ENCODE results near the gene KATNAL1.
A peak's percentile ranks its signal among the peaks of the same experiment; 100 is the strongest.

KATNAL1 gene
- total RNA-seq, result 12.1 to 15.8 reads per million in 2 donors

DNA sequence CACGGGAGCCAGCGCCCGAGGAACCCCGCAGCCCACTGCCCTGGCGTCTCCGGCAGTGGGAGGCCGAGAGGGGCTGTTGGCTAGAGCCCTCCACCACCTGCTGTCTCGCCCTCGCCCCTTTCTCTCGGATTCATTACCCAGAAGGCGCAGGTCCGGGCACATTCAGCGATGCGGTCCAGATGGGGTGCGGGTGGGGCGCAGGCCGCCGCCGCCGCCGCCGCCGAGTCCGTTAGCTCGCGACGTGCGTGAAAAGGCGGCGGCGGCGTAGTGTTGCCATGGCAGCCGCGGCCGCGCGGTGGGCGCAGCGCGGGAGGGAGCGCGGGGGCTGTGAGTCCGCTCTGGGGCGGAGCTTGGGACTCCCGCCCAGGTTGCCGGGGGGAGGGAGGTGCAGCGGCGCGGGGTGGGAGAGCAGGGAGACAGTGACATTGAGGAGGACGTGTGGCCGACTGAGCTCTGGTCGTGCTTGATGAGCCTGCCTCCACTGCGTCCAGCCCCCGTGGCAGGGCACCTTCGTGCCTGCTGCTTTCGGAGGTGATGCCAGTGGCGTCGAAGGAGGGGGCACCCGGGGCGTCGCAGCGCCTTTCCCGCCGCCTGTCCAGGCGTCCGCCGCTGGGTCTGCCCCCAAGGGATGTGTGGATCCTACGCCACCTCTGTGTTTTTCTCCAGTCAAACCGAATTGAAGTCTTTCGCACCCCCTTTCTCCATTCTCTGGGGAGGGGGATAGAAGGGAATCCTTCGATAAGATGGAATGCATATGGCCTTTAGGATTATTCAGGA lies at the start of gene KATNAL1:
KATNAL1 (minus strand) TSS at position 358 of the 777 bp plus-strand sequence. CDS start 23,774 bp downstream, outside the sequence.
- DNase-seq, result peak; percentile 69

DNA sequence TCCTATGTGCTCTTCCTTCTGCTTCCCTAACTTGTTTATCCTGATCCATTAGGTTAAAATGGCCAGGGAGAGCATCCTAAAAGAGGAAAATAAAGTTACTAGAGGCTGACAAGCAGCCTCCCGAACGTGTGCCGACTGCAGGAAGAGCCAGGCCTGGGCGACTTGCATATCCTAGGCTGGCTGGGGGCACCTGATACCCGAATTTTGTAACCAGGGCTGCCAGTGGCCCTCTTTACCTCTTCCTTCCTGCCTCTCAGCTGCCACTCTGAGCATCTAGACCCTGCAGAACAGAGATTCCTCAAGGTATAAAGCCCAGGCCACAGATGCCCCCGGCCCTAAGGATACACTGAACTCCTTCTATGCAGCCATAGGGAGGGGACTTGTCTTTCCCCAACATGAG lies 48.5 kb upstream of the KATNAL1 start:
- no peak for DNase-seq

DNA sequence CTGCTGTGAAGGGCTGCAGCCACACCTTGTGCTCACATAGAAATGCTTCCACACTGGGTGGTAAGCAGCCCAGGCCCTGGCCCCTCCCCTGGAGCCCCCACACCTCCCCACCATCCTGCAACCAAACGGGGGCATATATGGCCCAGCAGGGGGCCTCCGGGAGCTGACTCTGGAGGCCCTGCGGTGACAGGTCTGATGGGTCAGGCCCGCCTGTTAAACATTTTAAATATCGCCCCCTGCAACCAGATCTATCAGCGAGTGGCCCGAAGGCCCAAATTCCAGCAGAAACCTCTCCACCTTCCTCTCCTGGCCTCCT lies 48.0 kb upstream of the KATNAL1 start:
- DNase-seq, result no peak

DNA sequence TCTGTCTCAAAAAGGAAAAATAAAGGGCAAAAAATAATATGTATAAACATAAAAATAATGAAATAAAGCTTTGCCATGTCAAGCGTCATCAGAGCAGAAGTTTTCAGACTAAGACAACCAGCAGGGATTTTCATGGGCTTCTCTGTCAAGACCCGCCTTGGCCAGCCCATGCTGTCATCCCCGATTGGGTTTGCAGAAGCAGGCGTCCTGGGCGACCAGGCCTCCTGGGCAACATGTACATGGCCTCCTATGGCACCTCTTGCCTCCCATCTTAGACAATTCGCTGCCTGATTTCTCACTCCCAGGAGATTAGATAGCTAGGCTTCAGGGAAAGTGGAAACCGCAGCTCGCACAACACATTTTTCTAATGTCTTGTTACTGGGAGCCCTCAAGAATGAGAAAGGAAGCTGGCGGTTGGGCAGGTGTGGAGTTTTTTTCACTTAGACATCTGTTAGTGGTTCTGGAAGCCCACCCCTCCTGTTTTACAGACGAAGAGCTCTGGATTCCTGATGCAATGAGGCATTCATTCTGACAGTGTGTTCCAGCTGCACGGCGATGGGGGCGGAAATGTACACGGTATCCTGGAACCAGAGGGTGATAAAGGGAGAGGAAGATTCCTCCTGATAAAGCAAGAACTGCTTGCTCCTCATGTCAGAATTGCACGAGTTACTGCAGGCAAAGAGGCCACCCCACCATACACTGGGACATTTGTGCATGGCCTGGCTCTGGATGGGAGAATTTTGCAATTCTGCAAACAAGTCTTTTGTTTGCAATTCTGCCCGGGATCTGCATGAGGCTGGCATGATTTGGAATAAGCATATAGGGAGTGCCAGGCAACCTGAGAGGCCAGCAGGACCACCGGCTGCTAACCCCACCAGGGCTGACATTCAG lies 47.4 kb upstream of the KATNAL1 start:
- no peak for DNase-seq

DNA sequence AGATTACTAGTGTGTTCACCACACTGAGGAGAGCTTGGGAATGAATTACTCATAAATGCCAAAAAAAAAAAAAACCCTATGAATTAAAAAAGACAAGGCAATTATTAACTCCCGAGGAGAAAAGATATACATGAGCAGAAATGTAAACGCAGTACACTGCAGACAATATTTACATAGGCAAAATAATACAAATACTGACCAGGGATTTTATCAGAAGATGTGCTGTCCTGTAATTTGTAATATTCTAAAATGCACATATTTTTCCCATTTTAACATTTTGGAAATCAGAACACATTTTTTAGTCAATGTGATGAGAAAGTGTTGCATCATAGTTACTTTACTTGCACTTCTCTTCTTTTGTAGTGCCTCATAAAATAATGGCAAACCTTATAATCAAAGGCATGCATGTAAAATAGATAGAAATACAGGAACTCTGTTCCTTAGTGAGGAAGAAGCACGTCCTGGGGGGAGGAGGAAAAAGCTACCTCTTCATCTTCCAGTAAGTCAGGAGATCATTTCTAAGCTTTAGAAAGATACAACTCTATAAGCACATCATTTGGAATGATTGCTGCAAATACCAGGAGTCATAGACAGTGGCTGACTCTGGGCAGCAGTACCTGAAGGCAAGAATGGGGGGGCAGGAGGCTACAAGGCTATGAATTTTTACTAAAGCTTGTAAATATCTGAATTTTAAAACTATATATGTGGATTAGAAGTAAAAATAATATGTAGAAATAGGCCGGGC lies 46.3 kb upstream of the KATNAL1 start:
- DNase-seq, result no peak

DNA sequence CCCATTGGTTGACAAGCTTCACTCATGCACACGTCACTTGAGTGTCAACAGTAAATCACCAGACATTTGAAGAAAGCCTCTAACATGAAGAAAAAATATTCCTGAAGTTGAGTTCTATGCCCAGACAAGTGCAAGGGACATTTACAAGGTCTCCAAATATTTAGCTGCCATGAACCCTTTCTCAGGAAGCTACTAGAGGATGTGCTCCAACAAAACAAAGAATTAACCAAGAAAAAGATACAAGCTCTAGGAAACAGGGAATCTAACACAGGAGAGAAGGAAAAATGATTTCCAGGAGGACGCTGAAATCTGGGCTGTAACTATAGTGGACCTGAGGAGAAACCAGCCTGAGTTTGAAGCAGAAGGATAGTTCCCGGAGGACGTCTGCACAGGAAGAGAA lies 45.7 kb upstream of the KATNAL1 start:
- no peak for DNase-seq

DNA sequence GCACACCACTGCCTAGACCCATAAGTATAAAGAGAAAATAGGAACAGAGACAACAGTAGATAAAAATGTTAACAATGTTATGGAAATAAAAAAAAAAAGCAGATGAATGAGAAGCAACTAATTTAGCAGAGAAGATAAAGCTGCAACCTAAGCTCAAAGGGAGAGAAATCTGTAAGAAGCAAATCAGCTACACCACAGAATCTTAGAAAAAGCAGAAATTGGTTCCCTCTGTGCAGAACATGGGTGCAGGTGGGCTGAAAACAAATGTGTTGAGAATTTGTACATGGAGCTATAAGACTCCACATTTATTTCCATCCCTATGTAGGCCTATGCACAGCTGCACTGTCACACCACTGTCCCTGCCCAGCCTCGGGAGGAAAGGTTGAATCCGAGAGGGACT lies 44.8 kb upstream of the KATNAL1 start:
- no peak for DNase-seq

DNA sequence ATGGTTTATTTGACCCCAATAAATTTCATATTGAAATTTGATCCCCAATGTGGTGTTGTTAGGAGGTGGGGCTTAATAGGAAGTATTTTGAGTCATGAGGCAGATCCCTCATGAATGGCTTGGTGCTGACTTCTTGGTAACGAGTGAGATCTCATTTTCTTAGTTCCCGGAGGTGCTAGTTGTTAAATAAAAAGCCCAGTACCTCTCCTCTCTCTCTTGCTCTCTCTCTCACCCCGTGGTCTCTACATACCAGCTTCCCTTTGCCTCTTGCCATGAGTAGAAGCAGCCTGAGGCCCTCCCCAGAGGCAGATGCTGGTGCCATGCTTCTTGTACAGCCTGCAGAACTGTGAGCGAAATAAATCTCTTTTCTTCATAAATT lies 39.4 kb upstream of the KATNAL1 start:
- no peak for DNase-seq

DNA sequence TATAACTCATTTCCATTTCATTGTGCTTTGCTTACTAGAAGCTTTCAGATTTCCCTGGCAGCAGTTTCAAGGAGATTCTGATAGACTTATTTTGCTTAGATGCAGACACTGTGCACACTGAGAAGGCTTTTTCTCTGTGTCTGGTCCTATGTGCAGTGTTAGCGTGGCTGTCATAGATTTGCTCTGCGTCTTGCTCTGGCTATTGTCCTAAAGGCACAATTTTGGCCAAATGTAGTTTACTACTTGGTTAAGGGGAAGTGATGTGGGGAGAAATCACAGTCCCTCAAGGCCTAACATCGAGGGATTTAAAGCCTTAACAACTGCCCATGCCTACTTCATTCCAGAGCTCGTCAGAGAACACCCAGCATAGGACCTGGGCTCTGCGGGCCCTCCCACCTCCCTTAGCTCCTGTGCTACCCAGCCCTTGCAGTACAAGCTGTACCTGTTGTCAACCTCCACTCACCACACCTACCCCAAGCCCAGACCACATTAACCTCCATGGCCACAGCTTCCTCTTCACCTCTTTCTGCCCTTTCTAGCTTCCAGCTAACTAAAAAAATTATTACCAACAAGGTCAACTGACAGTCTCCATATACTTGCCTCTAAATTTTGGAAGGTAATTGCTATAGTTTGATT lies 38.9 kb upstream of the KATNAL1 start:
- DNase-seq, result peak; percentile 48

DNA sequence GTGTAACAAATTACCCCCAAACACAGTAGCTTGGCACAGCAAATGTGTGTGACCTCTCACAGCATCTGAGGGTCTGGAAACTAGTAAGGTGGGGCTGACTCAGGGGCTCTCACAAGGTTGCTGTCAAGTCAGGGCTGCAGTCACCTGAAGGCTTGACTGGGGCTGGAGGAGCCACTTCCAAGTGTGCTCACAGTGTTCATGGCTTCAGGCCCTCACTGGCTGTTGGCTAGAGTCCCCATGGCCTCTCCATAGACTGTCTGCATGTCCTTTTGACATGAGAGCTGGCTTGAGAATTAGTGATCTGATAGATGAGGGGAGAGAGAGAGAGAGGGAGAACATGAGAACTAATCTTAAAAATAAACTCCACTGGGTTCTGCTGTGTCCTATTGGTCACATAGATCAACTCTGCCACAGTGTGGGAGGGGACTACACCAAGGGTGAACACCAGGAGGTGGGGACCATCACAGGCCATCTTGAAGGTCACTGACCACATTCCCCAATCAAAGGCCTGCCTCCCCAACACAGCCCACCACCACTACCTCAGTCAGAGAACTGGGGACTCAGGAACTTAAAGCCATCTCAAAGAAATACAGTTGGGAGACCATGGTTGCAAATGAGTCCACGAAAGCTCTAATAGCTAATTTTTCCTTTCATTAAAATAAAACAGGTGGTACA lies 38.2 kb upstream of the KATNAL1 start:
- no peak for DNase-seq

DNA sequence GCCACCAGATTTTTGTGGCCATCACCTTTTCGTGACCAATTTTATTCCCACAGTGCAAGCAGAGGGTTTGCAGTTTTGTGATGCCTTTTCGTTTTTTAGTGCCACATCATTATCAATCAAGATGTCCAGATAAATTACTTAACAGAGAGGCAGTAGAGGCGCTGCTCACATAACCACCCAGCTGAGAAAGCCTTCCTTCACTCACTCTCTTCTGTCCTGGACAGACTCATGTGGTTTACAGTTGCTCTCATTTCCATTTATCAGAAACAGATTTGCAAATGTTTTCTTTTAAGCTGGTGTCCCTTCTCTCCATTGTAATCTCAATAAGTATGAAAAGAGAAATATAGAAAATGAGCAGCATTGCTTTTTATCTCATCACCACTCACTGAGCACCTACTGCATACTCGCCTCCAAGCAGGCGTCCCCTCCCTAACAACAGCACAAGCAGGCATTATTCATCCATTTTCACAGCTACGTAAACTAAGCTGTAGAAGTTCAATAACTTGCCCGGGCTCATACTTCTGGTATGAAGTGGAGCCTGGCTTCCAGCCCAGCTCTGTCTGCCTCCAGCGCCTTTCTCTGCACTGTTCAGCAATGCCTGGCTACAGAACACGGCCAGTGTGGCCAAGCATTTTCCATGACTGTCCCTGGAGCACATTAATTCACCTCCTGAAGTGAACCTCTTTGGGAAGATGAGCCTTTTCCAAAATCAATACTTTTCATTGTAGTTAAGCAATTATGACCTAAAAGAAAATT lies 34.6 kb upstream of the KATNAL1 start:
- no peak for DNase-seq

DNA sequence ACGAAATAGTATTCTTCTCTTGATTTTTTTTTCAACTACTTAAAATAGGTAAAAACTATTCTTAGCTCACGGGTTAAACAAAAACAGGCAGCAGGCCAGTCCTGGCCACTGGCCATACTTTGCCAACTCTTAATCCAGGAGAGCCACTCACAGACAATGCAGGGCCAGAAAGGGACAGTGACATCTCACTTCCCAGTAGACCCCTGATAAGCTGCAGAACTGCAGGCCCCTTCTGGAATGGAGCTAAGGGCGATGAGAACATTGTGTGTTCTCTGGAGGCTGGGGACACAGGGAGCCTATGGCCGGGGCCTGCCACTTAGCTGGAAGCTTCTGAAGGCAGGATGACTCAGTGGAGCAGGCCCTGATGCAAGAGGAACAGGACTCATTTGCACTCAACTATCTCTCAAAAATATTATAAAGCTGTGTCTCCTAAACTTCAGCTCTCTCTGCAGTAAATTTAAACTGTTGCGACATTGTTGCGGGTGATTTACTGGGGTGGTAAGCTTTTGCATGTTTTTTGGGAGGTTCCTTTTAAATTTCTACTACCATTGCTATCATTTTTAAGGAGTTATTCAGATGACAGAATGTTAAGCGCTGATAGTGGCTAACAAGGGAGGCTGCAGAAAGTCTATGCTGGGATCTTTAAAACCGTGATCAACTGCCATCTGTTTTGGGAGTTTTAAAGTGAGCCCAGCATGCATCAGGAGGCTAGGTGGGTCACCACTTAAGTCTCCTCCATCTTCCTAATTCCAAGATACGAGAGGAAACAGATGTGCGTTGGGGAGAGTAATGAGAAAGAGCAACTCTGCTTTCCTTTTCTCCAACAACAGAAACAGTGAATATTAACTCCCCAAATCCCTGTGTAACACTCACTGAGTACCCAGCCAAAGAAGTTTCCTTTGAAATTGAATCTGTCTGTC lies 33.2 kb upstream of the KATNAL1 start:
- no peak for DNase-seq

DNA sequence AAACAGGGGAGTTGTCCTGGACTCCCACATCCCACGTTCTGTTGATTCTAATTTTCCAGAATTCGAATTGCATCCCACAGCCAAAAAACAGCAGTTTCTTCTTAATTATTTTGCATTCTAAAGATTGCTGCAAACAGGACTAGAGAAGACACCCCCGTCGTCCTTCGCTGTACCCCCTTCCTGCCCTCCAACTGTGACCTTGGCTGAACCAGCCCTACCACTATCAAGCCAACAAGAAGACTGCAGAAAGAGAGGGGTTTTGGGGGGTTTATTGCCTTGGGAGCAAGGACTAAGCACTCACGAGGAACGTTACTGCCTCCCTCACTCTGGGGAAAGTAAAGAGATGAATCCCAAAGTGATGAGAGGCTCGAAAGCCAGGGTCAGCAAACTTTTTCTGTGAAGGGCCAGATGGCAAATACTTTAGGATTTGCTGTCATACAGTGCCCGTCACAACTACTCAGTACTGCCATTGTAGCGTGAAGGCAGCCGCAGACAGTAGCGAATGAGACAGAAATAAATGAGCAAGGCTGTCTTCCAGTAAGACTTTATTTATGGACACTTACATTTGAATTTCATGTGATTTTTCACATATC lies 32.5 kb upstream of the KATNAL1 start:
- no peak for DNase-seq

DNA sequence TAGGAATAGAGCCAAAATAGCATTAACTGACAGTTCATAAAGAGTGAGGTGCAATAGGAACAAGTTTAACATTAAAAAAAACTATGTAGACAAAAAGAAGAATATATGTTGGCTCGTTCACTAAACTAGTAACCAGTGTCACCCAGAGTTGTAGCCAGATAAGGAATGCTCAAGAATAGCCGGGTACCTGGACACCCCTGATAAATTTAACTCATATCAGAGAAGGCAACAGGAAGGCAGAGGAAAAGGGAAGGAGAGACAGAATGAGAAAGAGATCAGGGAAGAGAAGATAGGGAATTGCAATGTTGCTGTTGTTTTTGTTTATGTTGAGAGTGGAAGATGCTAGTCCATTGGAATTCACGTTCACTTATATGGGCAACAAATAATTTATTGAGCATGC lies 31.6 kb upstream of the KATNAL1 start:
- DNase-seq, result no peak

DNA sequence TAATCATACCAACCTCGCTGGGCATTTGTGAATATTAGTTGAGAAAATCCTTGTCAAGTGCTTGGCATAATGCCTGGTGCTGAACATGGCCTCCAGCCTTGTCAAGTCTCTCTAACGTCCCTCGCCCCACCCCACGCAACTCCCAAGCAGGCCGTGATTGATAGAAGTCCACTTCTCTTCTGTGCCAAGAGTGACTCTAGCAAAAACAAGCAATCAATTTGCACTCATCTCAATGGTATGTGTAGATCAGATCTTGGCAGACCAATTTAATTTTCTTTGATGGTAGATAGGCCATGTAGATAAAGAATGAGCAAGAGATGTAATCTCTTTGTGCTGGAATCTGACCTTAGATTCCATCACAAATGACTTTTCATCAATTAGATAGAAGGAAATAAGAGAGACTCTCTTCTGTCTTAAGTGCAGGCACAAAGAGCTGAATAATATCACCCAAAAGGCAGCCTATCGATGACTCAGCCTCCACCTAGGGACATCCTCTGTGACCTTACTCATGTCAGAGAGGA lies 31.0 kb upstream of the KATNAL1 start:
- no peak for DNase-seq

DNA sequence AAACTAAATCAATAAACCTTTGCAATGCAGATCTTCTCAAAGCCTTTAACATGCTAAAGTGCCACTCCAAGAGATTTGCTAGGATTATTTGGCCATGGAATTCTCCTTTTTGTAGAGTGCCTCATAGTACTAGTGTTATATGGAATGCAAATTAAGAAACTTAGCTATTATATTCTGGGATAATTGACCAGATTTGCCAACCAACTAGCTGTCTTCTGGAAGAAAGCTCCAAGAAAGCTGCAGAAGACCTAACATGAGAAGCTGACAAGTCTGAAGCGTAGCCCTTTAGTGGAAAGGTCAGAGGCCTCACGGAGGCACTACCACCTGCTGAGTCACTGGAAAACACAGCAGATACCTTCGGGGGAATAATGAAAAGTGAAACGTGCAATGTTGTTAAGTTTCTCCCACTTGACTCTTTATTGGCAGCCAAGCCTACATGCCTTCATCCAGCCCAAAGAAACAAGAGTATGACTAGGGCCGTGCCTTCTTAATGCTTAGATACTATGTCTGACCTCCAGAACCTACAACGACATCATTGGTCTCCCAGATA lies 29.8 kb upstream of the KATNAL1 start:
- DNase-seq, result no peak

DNA sequence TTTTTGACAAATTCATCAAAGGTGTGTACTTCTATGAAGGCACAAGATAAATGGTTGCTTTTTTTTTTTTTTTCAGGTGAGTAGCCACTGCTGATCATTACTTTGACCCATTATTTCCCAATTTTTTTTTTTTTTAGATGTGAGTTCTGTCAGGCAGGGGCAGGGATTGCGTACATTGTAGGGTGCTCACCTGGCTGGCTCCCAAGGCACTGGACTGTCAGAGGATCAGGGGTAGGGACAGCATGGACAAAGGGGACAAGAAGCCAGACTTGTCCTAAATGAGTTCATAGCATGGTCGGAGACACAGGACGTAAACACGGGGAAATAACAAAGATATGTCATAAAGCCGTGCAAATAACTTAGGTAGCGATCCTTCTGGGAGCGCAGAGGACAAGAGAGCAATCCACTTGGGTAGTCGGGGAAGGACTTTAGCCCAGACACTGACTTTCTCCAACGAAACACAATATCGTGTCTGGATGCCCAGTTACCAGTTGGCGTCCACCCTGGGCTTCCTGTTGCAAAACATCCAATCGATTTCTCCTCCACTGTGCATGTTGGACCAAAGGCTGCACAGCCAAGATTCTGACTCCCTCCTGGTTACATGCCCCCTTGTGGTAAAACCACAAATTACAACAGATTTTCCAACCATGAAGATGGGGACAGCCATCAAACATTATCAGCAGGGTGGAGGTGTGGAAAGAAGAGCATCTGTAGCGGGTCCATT lies 27.5 kb upstream of the KATNAL1 start:
- DNase-seq, result no peak

DNA sequence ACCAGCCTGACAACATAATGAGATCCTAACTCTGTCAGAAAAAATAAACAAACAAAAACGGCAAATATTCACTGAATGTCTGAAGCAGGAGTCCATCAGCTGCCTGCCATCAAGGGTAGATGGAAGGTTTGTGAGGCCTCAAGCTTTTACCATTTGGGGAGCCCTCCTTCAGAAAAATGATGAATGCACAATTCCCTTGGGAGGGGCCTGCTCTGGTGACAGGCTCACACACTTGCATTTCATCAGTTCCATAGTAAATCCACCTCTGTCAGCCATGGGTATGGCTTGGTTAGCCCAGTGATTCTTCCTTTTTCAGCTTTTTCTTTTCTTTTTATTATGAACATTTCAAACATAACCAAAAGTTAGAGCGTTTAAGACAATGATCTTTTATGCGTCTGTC lies 26.3 kb upstream of the KATNAL1 start:
- no peak for DNase-seq
